Mesodermal cell (in vitro differentiated cells): ENCODE results near the gene ZEB2.

Source experiments
- H3K27ac ChIP-seq: 2 replicates; pipeline ENCODE4 v1.7.0; 2013; ENCODE audit warnings: mild to moderate bottlenecking, low read depth, low read length, moderate library complexity; ENCODE audit not compliant: severe bottlenecking
- H3K36me3 ChIP-seq: 2 replicates; pipeline ENCODE4 v1.7.1; 2013; ENCODE audit warnings: mild to moderate bottlenecking, low read length, moderate library complexity; ENCODE audit not compliant: control insufficient read depth, insufficient read depth
- H3K4me1 ChIP-seq: one replicate; pipeline ENCODE4 v1.7.1; 2013; ENCODE audit warnings: mild to moderate bottlenecking, low read length; ENCODE audit not compliant: insufficient read depth, control insufficient read depth, poor library complexity, severe bottlenecking
- H3K4me3 ChIP-seq: 2 replicates; pipeline ENCODE4 v1.7.0; 2013; ENCODE audit warnings: low read length, control low read depth, mild to moderate bottlenecking; ENCODE audit not compliant: insufficient read depth, poor library complexity, severe bottlenecking; ENCODE audit errors: extremely low read depth
- H3K9me3 ChIP-seq: 2 replicates; pipeline ENCODE4 v1.7.1; 2013; ENCODE audit warnings: mild to moderate bottlenecking, low read length, moderate library complexity; ENCODE audit not compliant: control insufficient read depth
- WGBS, 2 experiments: methylation state at CpG; one replicate each; pipeline ENCODE4 v1.1.5; 2013; ENCODE audit warnings: missing lambda C conversion rate in 2 of 2; ENCODE audit not compliant: insufficient coverage in 2 of 2; 5-methylcytosine and 5-hydroxymethylcytosine counted together

Gene ZEB2

DNA sequence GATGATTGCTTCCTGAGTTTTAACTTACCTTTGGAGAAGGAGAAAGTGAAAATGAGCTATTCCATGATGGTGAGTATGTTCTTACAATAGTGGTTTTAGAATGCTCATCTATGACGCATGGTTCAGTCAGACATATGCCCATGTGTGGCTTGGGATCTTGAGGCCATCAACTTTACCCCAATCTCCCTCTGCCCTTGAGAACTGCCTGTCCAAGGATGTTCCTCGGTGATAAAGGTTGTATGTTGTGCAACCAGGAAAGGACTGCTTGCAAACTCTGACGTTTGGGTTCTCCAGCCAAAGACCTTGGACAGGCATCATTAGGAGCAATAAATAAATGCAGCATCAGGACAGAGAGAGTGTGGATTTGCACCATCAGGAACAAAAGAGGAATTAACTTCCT lies 165.0 kb downstream of the ZEB2 start:
- Histone ChIP-seq H3K36me3 (no peaks in the 10 kb centered on the region), H3K9me3 (no peaks in the 10 kb centered on the region), H3K4me3 (no peak overlapping the region), H3K27ac (no peak overlapping the region), H3K4me1 (peaks cover 53% of the 10 kb centered on the region)
- WGBS, 2 experiments, result 85 to 98% methylated on average over 2 to 3 of the region's 3 CpGs

DNA sequence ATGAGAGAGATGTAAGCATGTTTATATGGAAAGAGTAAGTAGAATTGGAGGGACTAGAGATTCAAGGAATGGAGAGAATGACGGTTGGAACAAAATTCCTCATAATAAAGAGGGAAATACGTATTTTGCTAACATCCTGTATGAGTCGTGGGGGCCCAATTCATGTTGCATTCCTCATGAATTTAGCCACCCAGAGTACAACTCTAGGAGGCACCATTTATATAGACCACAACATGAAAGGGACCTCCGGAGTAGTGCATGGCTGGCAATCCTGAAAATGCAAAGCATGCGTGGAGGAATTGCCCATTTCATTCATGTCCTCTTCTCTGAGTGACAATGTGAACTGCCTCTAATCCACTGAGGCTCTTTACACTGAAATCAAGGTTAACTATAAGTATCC lies 168.2 kb downstream of the ZEB2 start:
- H3K36me3 ChIP-seq, result no peaks in the 10 kb centered on the region
- no peaks in the 10 kb centered on the region for H3K9me3 ChIP-seq
- peak overlapping the region; percentile 11 for H3K27ac ChIP-seq
- 70 to 74% methylated on average over 4 of the region's 5 CpGs for WGBS, 2 experiments
- no peak overlapping the region for H3K4me3 ChIP-seq
- H3K4me1 ChIP-seq, result peaks cover 31% of the 10 kb centered on the region

DNA sequence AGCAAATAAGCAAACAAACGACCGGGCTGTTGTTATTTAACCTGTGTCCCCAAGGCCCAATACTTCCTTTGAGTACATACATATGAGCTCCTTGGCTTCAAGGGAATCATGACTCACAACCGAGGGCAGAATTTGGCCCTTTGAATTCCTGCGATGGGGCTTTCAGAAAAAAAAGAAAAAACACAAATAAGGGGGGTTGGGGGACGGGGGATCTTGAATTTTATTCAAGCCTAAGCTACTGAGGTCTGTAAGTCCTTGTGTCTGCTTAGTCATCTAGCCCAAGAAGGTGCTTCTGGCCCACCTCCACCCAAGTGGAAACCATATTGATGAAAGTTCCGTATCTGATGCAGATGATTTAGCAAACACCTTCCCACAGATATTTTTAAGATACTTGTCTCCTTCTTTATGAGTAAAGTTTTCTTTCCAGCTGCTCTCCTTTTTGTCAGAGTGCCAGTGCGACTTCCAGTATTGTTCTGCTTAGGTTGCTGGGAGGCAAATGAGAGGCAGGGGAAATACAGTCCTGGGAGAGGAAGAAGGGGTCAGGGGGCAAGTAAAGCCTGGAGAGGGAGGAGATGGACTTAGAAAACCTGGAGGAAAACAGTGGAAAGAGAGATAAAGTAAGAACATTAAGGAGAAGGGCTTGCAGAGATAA lies 169.6 kb downstream of the ZEB2 start:
- Histone ChIP-seq H3K4me1 (peaks cover 26% of the 10 kb centered on the region), H3K9me3 (no peaks in the 10 kb centered on the region), H3K36me3 (no peaks in the 10 kb centered on the region), H3K4me3 (no peak overlapping the region), H3K27ac (peak overlapping the region; percentile 87)
- 15 to 35% methylated on average over 2 to 3 of the region's 7 CpGs for WGBS, 2 experiments

DNA sequence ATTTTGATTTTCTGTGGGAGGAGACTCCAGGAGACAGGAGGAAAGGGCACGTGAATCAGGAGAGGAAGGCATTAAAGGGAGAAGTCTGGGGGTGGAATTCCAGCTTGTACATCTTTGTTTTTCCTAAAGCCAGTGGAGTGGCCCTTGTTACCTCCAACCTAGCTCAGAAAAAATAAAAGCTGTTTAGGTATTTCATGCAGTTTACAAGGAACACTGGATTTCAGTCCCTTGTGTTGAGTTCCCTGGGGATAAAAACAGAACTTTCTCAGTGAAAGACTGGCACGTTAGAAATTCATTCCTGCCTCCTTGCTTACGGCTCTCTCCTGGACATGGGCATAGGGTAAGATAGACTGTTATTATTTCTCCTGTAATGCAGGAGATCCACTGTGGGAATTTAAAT lies 170.2 kb downstream of the ZEB2 start:
- Histone ChIP-seq H3K4me1 (peaks cover 26% of the 10 kb centered on the region), H3K4me3 (no peak overlapping the region), H3K36me3 (no peaks in the 10 kb centered on the region), H3K27ac (peak overlapping the region; percentile 87), H3K9me3 (no peaks in the 10 kb centered on the region)
- WGBS, 2 experiments, result 32 to 33% methylated on average over 3 of the region's 3 CpGs

DNA sequence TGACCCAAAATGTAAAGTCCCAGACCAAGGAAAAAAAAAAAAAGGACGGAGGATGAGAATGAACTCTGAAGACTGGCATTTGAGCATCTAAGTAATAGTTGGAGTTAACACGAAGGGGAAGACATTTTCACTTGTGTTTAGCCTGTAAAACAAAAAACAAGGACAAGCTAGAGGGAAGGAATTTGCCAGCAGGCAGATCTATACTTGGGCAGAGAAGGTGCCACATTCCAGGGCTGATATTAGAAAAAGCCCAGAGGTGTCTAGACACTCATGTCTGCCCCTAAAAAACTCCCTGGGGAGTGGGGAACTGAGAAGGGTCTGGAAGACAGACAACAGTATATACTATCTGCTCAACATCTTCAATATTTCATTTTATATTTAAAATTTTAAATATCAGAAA lies 171.1 kb downstream of the ZEB2 start:
- peak overlapping the region; percentile 64 for H3K27ac ChIP-seq
- H3K36me3 ChIP-seq, result no peaks in the 10 kb centered on the region
- no peaks in the 10 kb centered on the region for H3K9me3 ChIP-seq
- peaks cover 26% of the 10 kb centered on the region for H3K4me1 ChIP-seq
- WGBS, 2 experiments, result 37 to 63% methylated on average over 1 to 2 of the region's 2 CpGs
- H3K4me3 ChIP-seq, result no peak overlapping the region

DNA sequence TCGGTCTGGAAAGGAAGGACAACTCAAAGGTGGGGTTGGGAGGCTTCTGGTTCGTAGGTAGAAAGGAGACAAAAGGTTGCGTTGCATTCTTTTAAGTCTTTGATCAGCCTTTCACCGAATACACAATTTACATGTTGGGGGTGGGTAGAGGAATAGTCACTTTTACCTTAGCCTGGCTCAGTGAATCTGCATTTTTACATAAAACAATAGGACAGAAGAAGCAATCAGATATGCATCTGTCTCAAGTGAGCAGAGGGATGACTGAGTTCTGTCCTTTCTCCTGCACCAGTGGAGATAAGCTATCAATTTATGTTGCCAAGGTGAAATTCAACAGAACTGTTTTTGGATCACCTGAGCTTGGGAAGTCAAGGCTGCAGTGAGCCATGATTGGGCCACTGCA lies 173.7 kb downstream of the ZEB2 start:
- H3K27ac ChIP-seq, result no peak overlapping the region
- no peaks in the 10 kb centered on the region for H3K36me3 ChIP-seq
- peaks cover 7% of the 10 kb centered on the region for H3K4me1 ChIP-seq
- no peak overlapping the region for H3K4me3 ChIP-seq
- WGBS, 2 experiments, result 74 to 80% methylated on average over 1 to 2 of the region's 4 CpGs
- no peaks in the 10 kb centered on the region for H3K9me3 ChIP-seq

DNA sequence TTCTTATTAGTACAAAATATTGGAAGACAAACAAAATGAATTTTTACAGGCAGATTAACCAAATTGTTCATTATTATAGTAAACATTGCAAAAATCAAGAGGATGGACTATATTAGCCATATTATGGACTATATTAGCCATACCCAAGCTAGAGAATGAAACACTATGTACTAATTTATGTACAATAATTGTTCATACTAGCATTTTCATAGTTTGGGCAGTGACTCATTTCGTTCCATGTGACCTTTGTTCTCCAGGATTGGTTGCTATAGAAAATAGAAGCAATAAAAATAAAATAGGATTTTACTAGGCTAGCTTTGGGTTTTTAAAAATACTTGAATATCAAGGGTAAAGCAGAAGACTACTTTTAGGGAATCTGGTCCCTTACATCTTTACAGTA lies 176.8 kb downstream of the ZEB2 start:
- H3K27ac ChIP-seq, result no peak overlapping the region
- no peaks in the 10 kb centered on the region for H3K36me3 ChIP-seq
- no peaks in the 10 kb centered on the region for H3K4me1 ChIP-seq
- 100% methylated on average over 1 of the region's 1 CpG; no CpG with 5 or more reads in 1 of the 2 experiments for WGBS, 2 experiments
- no peak overlapping the region for H3K4me3 ChIP-seq
- H3K9me3 ChIP-seq, result no peaks in the 10 kb centered on the region

DNA sequence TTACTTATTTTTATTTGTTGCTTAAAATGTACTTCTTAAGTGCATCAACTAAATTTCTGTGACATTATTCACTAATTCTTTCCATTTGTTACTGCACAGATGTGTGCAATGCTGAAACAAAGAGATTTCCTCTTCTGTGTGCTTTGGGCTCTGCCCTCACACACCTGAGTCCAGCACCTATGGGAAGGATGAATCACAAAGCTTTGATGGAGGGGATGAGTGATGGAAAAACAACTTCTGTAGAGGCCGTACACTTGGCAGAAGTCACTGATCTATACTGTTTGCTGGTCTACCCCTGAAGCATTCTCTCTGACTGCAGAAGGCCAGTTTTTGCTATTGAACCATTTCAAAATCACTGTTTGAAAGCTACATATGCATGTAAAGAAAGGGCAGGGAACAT lies 178.4 kb downstream of the ZEB2 start:
- H3K27ac ChIP-seq, result no peak overlapping the region
- no peaks in the 10 kb centered on the region for H3K9me3 ChIP-seq
- no peaks in the 10 kb centered on the region for H3K4me1 ChIP-seq
- no peak overlapping the region for H3K4me3 ChIP-seq
- 88 to 100% methylated on average over 1 of the region's 1 CpG for WGBS, 2 experiments
- no peaks in the 10 kb centered on the region for H3K36me3 ChIP-seq

DNA sequence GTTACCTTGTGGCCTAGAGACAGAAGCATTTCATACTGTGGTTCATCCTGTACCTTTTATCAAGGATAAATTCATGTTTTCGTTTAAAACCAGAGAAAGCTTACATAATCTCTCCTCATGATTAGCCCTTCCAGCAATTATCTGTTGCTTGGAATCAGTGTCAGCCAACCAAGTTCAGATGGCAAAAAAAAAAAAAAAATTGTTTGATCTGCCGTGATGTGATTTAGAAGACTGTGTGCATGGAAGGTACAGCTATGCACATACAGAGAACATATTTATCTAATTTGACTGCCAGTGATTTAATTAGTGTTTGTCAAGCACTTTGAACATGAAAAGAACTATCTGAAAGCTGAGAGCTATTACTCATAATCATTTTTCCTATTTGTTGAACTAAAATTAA lies 180.9 kb downstream of the ZEB2 start:
- H3K27ac ChIP-seq, result no peak overlapping the region
- no peak overlapping the region for H3K4me3 ChIP-seq
- H3K36me3 ChIP-seq, result no peaks in the 10 kb centered on the region
- no peaks in the 10 kb centered on the region for H3K9me3 ChIP-seq
- H3K4me1 ChIP-seq, result no peaks in the 10 kb centered on the region
- 100% methylated on average over 1 of the region's 2 CpGs; no CpG with 5 or more reads in 1 of the 2 experiments for WGBS, 2 experiments

DNA sequence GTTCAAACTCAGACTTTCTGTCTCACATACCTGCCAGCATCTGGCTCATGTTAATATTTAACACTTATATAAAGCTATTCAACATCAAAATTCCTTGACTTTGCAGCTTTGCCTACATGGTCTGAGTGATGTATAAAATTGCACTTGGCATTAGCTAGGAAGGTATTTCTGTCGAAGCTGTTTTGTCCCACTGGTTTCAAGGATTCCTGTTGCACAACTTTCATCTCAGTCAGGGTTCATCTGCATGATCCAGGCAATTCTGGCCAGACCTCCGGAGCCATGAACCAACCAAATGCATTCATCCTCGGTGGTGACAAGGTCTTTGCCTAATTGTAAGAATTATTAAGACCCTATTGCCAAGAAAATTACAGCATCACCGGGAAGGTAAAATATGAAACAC lies 185.4 kb downstream of the ZEB2 start:
- peaks cover 8% of the 10 kb centered on the region for H3K4me1 ChIP-seq
- H3K4me3 ChIP-seq, result no peak overlapping the region
- no peak overlapping the region for H3K27ac ChIP-seq
- no peaks in the 10 kb centered on the region for H3K36me3 ChIP-seq
- no peaks in the 10 kb centered on the region for H3K9me3 ChIP-seq
- WGBS, 2 experiments, result 0 to 15% methylated on average over 1 to 2 of the region's 4 CpGs
